H9 (cell line): ENCODE results near the gene GNMT. TPM values are rescaled to one million over a fixed set of nuclear protein-coding genes. Genes with fewer than 3 reads are reported as not detected.

Experiments used
- DNase-seq: peaks from one replicate; pipeline ENCODE4 v3.0.0-alpha.2; 2017
- H2AFZ ChIP-seq: one replicate; pipeline ENCODE4 v1.6.1; 2013; ENCODE audit warnings: mild to moderate bottlenecking, low read length, control low read depth, moderate library complexity
- H2AK5ac ChIP-seq: 2 replicates; pipeline ENCODE4 v1.6.1; 2013; ENCODE audit warnings: low read length, control low read depth, mixed read lengths; ENCODE audit not compliant: insufficient read length
- H2BK120ac ChIP-seq: one replicate; pipeline ENCODE4 v1.6.1; 2013; ENCODE audit warnings: low read depth, mild to moderate bottlenecking, low read length, control low read depth, inconsistent platforms; ENCODE audit not compliant: poor library complexity, severe bottlenecking
- H2BK12ac ChIP-seq: 2 replicates; pipeline ENCODE4 v1.6.1; 2013; ENCODE audit warnings: low read length, control low read depth, mixed read lengths, low read depth; ENCODE audit not compliant: insufficient read length
- H2BK15ac ChIP-seq: 2 replicates; pipeline ENCODE4 v1.6.1; 2013; ENCODE audit warnings: low read depth, low read length, control low read depth
- H2BK20ac ChIP-seq: one replicate; pipeline ENCODE4 v1.6.1; 2013; ENCODE audit warnings: low read depth, mild to moderate bottlenecking, low read length, control low read depth, inconsistent platforms; ENCODE audit not compliant: poor library complexity, severe bottlenecking
- H2BK5ac ChIP-seq: 2 replicates; pipeline ENCODE4 v1.6.1; 2013; ENCODE audit warnings: low read length, control low read depth, mixed read lengths; ENCODE audit not compliant: insufficient read length
- H3K14ac ChIP-seq: 2 replicates; pipeline ENCODE4 v1.6.1; 2013; ENCODE audit warnings: low read length, control low read depth; ENCODE audit not compliant: insufficient read depth
- H3K18ac ChIP-seq: 2 replicates; pipeline ENCODE4 v1.6.1; 2013; ENCODE audit warnings: low read depth, mild to moderate bottlenecking, mixed read lengths, low read length, control low read depth; ENCODE audit not compliant: insufficient read length
- H3K23ac ChIP-seq: 2 replicates; pipeline ENCODE4 v1.6.1; 2013; ENCODE audit warnings: low read length, control low read depth, mixed read lengths, low read depth; ENCODE audit not compliant: insufficient read length
- H3K23me2 ChIP-seq: 2 replicates; pipeline ENCODE4 v1.6.1; 2013; ENCODE audit warnings: low read depth, mild to moderate bottlenecking, mixed read lengths, low read length, control low read depth; ENCODE audit not compliant: insufficient read length, poor library complexity, severe bottlenecking
- H3K27ac ChIP-seq: 2 replicates; pipeline ENCODE4 v1.5.1; 2013; ENCODE audit warnings: low read length, control low read depth, mixed read lengths, low read depth; ENCODE audit not compliant: insufficient read length
- H3K27me3 ChIP-seq: 2 replicates; pipeline ENCODE4 v1.6.1; 2013; ENCODE audit warnings: low read length, control low read depth, inconsistent platforms; ENCODE audit not compliant: insufficient read depth
- H3K4ac ChIP-seq: 2 replicates; pipeline ENCODE4 v1.6.1; 2013; ENCODE audit warnings: low read depth, mild to moderate bottlenecking, control low read depth, inconsistent platforms, low read length, moderate library complexity
- H3K4me1 ChIP-seq: 2 replicates; pipeline ENCODE4 v1.6.1; 2013; ENCODE audit warnings: low read length, control low read depth, inconsistent platforms; ENCODE audit not compliant: insufficient read depth
- H3K4me2 ChIP-seq: 2 replicates; pipeline ENCODE4 v1.6.1; 2013; ENCODE audit warnings: low read length, control low read depth, mixed read lengths; ENCODE audit not compliant: insufficient read length, insufficient read depth
- H3K56ac ChIP-seq: 2 replicates; pipeline ENCODE4 v1.6.1; 2013; ENCODE audit warnings: low read depth, mild to moderate bottlenecking, mixed read lengths, low read length, control low read depth; ENCODE audit not compliant: insufficient read length
- H3K79me1 ChIP-seq: 2 replicates; pipeline ENCODE4 v1.6.1; 2013; ENCODE audit warnings: low read depth, mild to moderate bottlenecking, moderate library complexity, low read length, control low read depth, inconsistent platforms; ENCODE audit not compliant: insufficient read depth, poor library complexity, severe bottlenecking
- H3K79me2 ChIP-seq: 2 replicates; pipeline ENCODE4 v1.6.1; 2013; ENCODE audit warnings: low read length, control low read depth, inconsistent platforms; ENCODE audit not compliant: insufficient read depth
- H3K9ac ChIP-seq: 2 replicates; pipeline ENCODE4 v1.6.1; 2013; ENCODE audit warnings: low read length, control low read depth, mixed read lengths; ENCODE audit not compliant: insufficient read length; ENCODE audit errors: extremely low read depth
- H3K9me3 ChIP-seq: one replicate; pipeline ENCODE4 v1.6.1; 2013; ENCODE audit warnings: low read depth, low read length, inconsistent platforms; ENCODE audit not compliant: control insufficient read depth
- H3T11ph ChIP-seq: one replicate; pipeline ENCODE4 v1.6.1; 2013; ENCODE audit warnings: mild to moderate bottlenecking, low read length, control low read depth, inconsistent platforms
- H4K20me1 ChIP-seq: one replicate; pipeline ENCODE4 v1.6.1; 2013; ENCODE audit not compliant: control insufficient read depth, insufficient read length, insufficient read depth
- H4K5ac ChIP-seq: 2 replicates; pipeline ENCODE4 v1.6.1; 2013; ENCODE audit warnings: low read depth, mild to moderate bottlenecking, mixed read lengths, low read length, control low read depth; ENCODE audit not compliant: insufficient read length
- H4K8ac ChIP-seq: replicated peaks from 2 replicates; pipeline ENCODE4 v1.6.1; 2013; ENCODE audit warnings: low read length, control low read depth, mixed read lengths, low read depth; ENCODE audit not compliant: insufficient read length
- H4K91ac ChIP-seq: 2 replicates; pipeline ENCODE4 v1.6.1; 2013; ENCODE audit warnings: low read depth, mild to moderate bottlenecking, moderate library complexity, mixed read lengths, low read length, control low read depth; ENCODE audit not compliant: insufficient read length
- H3K27ac Mint-ChIP-seq, 3 experiments: 2 replicates in 2 of 3; 3 replicates in 1 of 3; pipeline ENCODE4 v1.8.0; 2020 to 2021; ENCODE audit warnings: mixed read lengths in 3 of 3, mild to moderate bottlenecking in 1 of 3, moderate library complexity in 1 of 3
- H3K27me3 Mint-ChIP-seq: 2 replicates; pipeline ENCODE4 v1.8.0; 2021; ENCODE audit warnings: low read depth, mild to moderate bottlenecking, moderate library complexity, mixed read lengths
- H3K36me3 Mint-ChIP-seq, 3 experiments: 2 replicates in 2 of 3; 3 replicates in 1 of 3; pipeline ENCODE4 v1.8.0; 2020 to 2021; ENCODE audit warnings: low read depth in 3 of 3, mixed read lengths in 3 of 3; ENCODE audit not compliant: insufficient read depth in 1 of 3
- H3K4me1 Mint-ChIP-seq, 2 experiments: 2 replicates each; pipeline ENCODE4 v1.8.0; 2020; ENCODE audit warnings: mixed read lengths in 2 of 2
- H3K4me3 Mint-ChIP-seq, 2 experiments: 2 replicates in 1 of 2; 3 replicates in 1 of 2; pipeline ENCODE4 v1.8.0; 2020 to 2021; ENCODE audit warnings: mild to moderate bottlenecking in 2 of 2, mixed read lengths in 2 of 2, moderate library complexity in 1 of 2
- H3K9me3 Mint-ChIP-seq, 2 experiments: 2 replicates in 1 of 2; 3 replicates in 1 of 2; pipeline ENCODE4 v1.8.0; 2020; ENCODE audit warnings: mild to moderate bottlenecking in 2 of 2, mixed read lengths in 2 of 2, moderate library complexity in 1 of 2
- CTCF ChIP-seq: fragments of 200-600 bp; sonication (generic); conservative IDR thresholded peaks from 3 replicates; pipeline ENCODE4 v1.8.0; 2021; ENCODE audit warnings: antibody characterized with exemption, mild to moderate bottlenecking
- WGBS: extraction: QIAGEN DNeasy Blood & Tissue Kit; methylation state at CpG from one replicate; pipeline ENCODE4 v1.1.7; 2013; ENCODE audit warnings: missing lambda C conversion rate, low lambda C conversion rate, mixed read lengths; ENCODE audit not compliant: insufficient read length; ENCODE audit errors: extremely low coverage; 5-methylcytosine and 5-hydroxymethylcytosine counted together
- total RNA-seq: library from RNA; stranded (reverse); gene quantifications from 2 replicates; pipeline ENCODE4 v1.2.1, GENCODE V29; 2021

GNMT gene
- total RNA-seq, 1 experiment from 2014 or later, result 1.1 TPM

DNA sequence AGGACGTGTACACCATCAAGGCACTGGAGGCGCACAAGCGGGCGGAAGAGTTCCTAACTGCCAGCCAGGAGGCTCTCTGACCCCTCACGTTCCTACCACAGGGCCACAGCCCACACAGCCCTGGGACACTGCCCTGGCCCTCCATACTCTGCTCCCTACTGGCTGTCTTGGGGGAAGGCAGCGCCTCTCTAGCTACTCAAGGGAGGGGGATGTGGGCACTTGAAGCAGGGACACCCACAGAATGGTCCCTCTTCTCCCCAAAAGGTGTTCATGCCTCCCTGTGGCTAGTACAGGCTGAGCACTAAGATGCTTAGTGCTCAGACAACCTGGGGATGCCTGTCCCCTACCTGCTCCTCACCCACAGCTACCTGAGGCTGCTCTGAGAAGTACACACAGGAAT, 50.7 kb downstream of the GNMT start:
- Mint-ChIP-seq H3K36me3 (peaks cover 27 to 73% (median 72%) of the 10 kb centered on the region in 3 experiments; a peak in 6 of 7 replicates), H3K27ac (no peak overlapping the region)
- peak; percentile 41 for DNase-seq

More for the DNA sequence above, 50.7 kb downstream of the GNMT start:
- TF ChIP-seq CTCF, result peak; percentile 31; the same call in 2 of the 3 replicates
- Mint-ChIP-seq H3K27me3 (no peaks in the 10 kb centered on the region), H3K4me3 (peak overlapping the region in 1 of 2 experiments; percentile 15; a peak in 2 of 5 replicates), H3K4me1 (peaks cover 22 to 29% of the 10 kb centered on the region in 2 experiments), H3K9me3 (no peaks in the 10 kb centered on the region; a peak in 1 of 5 replicates)
- Histone ChIP-seq H4K20me1 (no peaks in the 10 kb centered on the region), H3K23ac (no peak overlapping the region), H2BK5ac (no peak overlapping the region), H4K5ac (no peak overlapping the region), H3K4ac (no peak overlapping the region), H2AK5ac (no peak overlapping the region), H2BK15ac (no peak overlapping the region), H2AFZ (no peak overlapping the region), H3K9me3 (no peaks in the 10 kb centered on the region), H2BK12ac (no peak overlapping the region), H3K9ac (no peak overlapping the region), H4K8ac (no peak overlapping the region), H3K79me1 (no peaks in the 10 kb centered on the region), H2BK20ac (no peak overlapping the region), H3K23me2 (peaks cover 6% of the 10 kb centered on the region), H3K14ac (no peak overlapping the region), H2BK120ac (no peak overlapping the region), H3T11ph (no peak overlapping the region), H3K56ac (no peak overlapping the region), H3K27me3 (no peaks in the 10 kb centered on the region), H3K4me2 (no peak overlapping the region), H3K27ac (no peak overlapping the region), H4K91ac (no peak overlapping the region), H3K18ac (no peak overlapping the region), H3K4me1 (peaks cover 2% of the 10 kb centered on the region; the same call in 1 of the 2 replicates), H3K79me2 (peaks cover 11% of the 10 kb centered on the region; the same call in 1 of the 2 replicates)
- WGBS, result no CpG with 5 or more reads among the region's 6 CpGs
